Prostate gland (tissue), 2 donors: Measurements from ENCODE around the gene DYSF.

Source experiments
- POLR2AphosphoS5 ChIP-seq: sonication (generic); formaldehyde crosslinking; IDR thresholded peaks from one replicate; pipeline ENCODE4 v1.6.1; 2017; ENCODE audit warnings: antibody characterized with exemption
- TF ChIP-seq, protein P1 (sequence below), 4 experiments: fragments of 200-600 bp in 2 of 4; fragments of 450-650 bp in 2 of 4; sonication (generic) in 2 of 4; IDR thresholded peaks; 1 replicate in 3 of 4; 2 replicates in 1 of 4; pipeline ENCODE4 v1.5.1; 2016 to 2019; ENCODE audit warnings: antibody characterized with exemption in 4 of 4, mild to moderate bottlenecking in 2 of 4, moderate library complexity in 2 of 4

DNA sequence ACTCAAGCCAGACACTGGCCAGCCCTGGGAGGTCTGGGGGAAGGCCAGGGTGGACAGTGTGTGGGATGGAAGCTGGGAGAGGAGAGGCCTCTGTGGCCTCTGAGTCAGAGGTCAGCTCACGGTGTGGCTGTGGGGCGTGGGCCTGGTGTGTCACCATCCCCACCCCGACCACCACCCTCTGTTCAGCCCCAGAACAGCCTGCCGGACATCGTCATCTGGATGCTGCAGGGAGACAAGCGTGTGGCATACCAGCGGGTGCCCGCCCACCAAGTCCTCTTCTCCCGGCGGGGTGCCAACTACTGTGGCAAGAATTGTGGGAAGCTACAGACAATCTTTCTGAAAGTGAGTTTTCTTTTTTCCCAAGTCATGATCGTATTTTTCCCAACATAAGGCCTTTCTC lies 110.5 kb downstream of the DYSF start:
- TF ChIP-seq, protein P1, sequence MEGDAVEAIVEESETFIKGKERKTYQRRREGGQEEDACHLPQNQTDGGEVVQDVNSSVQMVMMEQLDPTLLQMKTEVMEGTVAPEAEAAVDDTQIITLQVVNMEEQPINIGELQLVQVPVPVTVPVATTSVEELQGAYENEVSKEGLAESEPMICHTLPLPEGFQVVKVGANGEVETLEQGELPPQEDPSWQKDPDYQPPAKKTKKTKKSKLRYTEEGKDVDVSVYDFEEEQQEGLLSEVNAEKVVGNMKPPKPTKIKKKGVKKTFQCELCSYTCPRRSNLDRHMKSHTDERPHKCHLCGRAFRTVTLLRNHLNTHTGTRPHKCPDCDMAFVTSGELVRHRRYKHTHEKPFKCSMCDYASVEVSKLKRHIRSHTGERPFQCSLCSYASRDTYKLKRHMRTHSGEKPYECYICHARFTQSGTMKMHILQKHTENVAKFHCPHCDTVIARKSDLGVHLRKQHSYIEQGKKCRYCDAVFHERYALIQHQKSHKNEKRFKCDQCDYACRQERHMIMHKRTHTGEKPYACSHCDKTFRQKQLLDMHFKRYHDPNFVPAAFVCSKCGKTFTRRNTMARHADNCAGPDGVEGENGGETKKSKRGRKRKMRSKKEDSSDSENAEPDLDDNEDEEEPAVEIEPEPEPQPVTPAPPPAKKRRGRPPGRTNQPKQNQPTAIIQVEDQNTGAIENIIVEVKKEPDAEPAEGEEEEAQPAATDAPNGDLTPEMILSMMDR (IDR thresholded peaks at IDR 0.05) = no peak
- no peak for TF ChIP-seq POLR2AphosphoS5
